IMR-90 (cell line): ENCODE measurements around the gene UGT3A1. TPM values are rescaled to one million over a fixed set of nuclear protein-coding genes. Genes with fewer than 3 reads are reported as not detected.

Source experiments
- ATAC-seq: fragments of 200-7000 bp; cut with Tn5 transposase; 2 replicates; pipeline ENCODE4 v1.9.1; 2020; ENCODE audit warnings: low read depth, mild to moderate bottlenecking, moderate library complexity
- BruUV-seq: library from RNA; stranded (reverse); fragments of 400-500 nt; replicated peaks from 2 replicates; lab custom pipeline; 2021; lab: Mats Ljungman, UMichigan
- CTCF ChIA-PET: fragments of 300-600 bp; formaldehyde crosslinking; extraction: SDS; loops from one replicate; lab custom pipeline; 2021; ENCODE audit warnings: antibody characterized with exemption; lab: Yijun Ruan, JAX
- POLR2A ChIA-PET: fragments of 300-600 bp; sonication (Branson Sonifier 250); formaldehyde crosslinking; loops from one replicate; lab custom pipeline; 2022; ENCODE audit warnings: antibody characterized with exemption; ENCODE audit not compliant: unreplicated experiment; lab: Charles Lee
- DNase-seq: peaks from one replicate; pipeline ENCODE4 v3.0.0; 2013
- H2AFZ ChIP-seq: replicated peaks from 2 replicates; pipeline ENCODE3; 2013; ENCODE audit warnings: low read length, mild to moderate bottlenecking; ENCODE audit not compliant: poor library complexity
- H2AK5ac ChIP-seq: 2 replicates; pipeline ENCODE4 v1.6.1; 2013; ENCODE audit warnings: low read depth, low read length, inconsistent platforms
- H2AK9ac ChIP-seq: replicated peaks from 2 replicates; pipeline ENCODE3; 2013; ENCODE audit warnings: mild to moderate bottlenecking, low read depth, low read length, moderate library complexity; ENCODE audit not compliant: poor library complexity
- H2BK120ac ChIP-seq: 2 replicates; pipeline ENCODE4 v1.6.1; 2013; ENCODE audit warnings: low read depth, low read length, inconsistent platforms
- H2BK15ac ChIP-seq: 3 replicates; pipeline ENCODE4 v1.6.1; 2013; ENCODE audit warnings: low read depth, low read length, inconsistent platforms
- H2BK20ac ChIP-seq: 2 replicates; pipeline ENCODE4 v1.6.1; 2013; ENCODE audit warnings: low read depth, mild to moderate bottlenecking, inconsistent platforms, low read length, moderate library complexity
- H2BK5ac ChIP-seq: 2 replicates; pipeline ENCODE4 v1.6.1; 2013; ENCODE audit warnings: mild to moderate bottlenecking, low read depth, low read length, inconsistent platforms; ENCODE audit not compliant: poor library complexity, severe bottlenecking
- H3K14ac ChIP-seq: replicated peaks from 2 replicates; pipeline ENCODE4 v1.6.1; 2013; ENCODE audit warnings: low read depth, low read length, inconsistent platforms
- H3K18ac ChIP-seq: 2 replicates; pipeline ENCODE4 v1.6.1; 2013; ENCODE audit warnings: low read depth, low read length, control low read depth
- H3K23ac ChIP-seq: 2 replicates; pipeline ENCODE4 v1.6.1; 2013; ENCODE audit warnings: low read depth, low read length, inconsistent platforms
- H3K27ac ChIP-seq: 2 replicates; pipeline ENCODE4 v1.5.1; 2013; ENCODE audit warnings: mild to moderate bottlenecking, control low read depth, low read length; ENCODE audit not compliant: insufficient read depth
- H3K27me3 ChIP-seq: 2 replicates; pipeline ENCODE4 v1.6.1; 2013; ENCODE audit warnings: low read length; ENCODE audit not compliant: control insufficient read depth, insufficient read depth
- H3K36me3 ChIP-seq: 2 replicates; pipeline ENCODE4 v1.6.1; 2013; ENCODE audit warnings: low read length, mixed read lengths; ENCODE audit not compliant: control insufficient read depth, insufficient read depth
- H3K4ac ChIP-seq: 2 replicates; pipeline ENCODE4 v1.6.1; 2013; ENCODE audit warnings: low read depth, low read length, inconsistent platforms
- H3K4me1 ChIP-seq: 2 replicates; pipeline ENCODE4 v1.6.1; 2013; ENCODE audit warnings: low read length, mixed read lengths; ENCODE audit not compliant: control insufficient read depth, insufficient read depth
- H3K4me2 ChIP-seq: 2 replicates; pipeline ENCODE4 v1.6.1; 2013; ENCODE audit warnings: low read depth, mild to moderate bottlenecking, control low read depth, low read length, moderate library complexity
- H3K4me3 ChIP-seq: 2 replicates; pipeline ENCODE4 v1.5.1; 2013; ENCODE audit warnings: low read depth, mild to moderate bottlenecking, control low read depth, low read length, moderate library complexity; ENCODE audit not compliant: insufficient read depth
- H3K56ac ChIP-seq: 2 replicates; pipeline ENCODE4 v1.6.1; 2013; ENCODE audit warnings: low read length, inconsistent platforms; ENCODE audit not compliant: insufficient read depth; ENCODE audit errors: extremely low read depth
- H3K79me1 ChIP-seq, 2 experiments: 2 replicates each; pipeline ENCODE4 v1.6.1; 2013; ENCODE audit warnings: low read length in 2 of 2, inconsistent platforms in 1 of 2, low read depth in 1 of 2
- H3K9ac ChIP-seq: 2 replicates; pipeline ENCODE4 v1.6.1; 2013; ENCODE audit warnings: low read depth, low read length, control low read depth
- H3K9me1 ChIP-seq: 2 replicates; pipeline ENCODE4 v1.6.1; 2013; ENCODE audit warnings: low read length, inconsistent platforms; ENCODE audit not compliant: insufficient read depth
- H3K9me3 ChIP-seq: 2 replicates; pipeline ENCODE4 v1.6.1; 2013; ENCODE audit warnings: low read length; ENCODE audit not compliant: control insufficient read depth, insufficient read depth
- H4K20me1 ChIP-seq: 2 replicates; pipeline ENCODE4 v1.6.1; 2013; ENCODE audit warnings: low read length, inconsistent platforms; ENCODE audit not compliant: insufficient read depth
- H4K5ac ChIP-seq: 2 replicates; pipeline ENCODE4 v1.6.1; 2013; ENCODE audit warnings: mild to moderate bottlenecking, low read depth, low read length, control low read depth
- H4K8ac ChIP-seq, 2 experiments: 2 replicates each; pipeline ENCODE4 v1.6.1; 2013; ENCODE audit warnings: low read depth in 2 of 2, low read length in 2 of 2, control low read depth in 1 of 2, inconsistent platforms in 1 of 2
- H4K91ac ChIP-seq: 2 replicates; pipeline ENCODE4 v1.6.1; 2013; ENCODE audit warnings: low read depth, low read length, inconsistent platforms; ENCODE audit not compliant: insufficient read depth
- MAZ ChIP-seq: IDR thresholded peaks from 2 replicates; pipeline ENCODE4 v1.6.1; 2012; ENCODE audit warnings: low read depth, mild to moderate bottlenecking, low read length, improper control_type of control experiment, moderate library complexity, borderline replicate concordance
- WGBS, 2 experiments: methylation state at CpG; one replicate each; pipeline versions ENCODE4 v1.1.5 to v1.1.7; 2013; ENCODE audit warnings: missing lambda C conversion rate in 2 of 2; ENCODE audit not compliant: insufficient read length in 1 of 2; ENCODE audit errors: extremely low coverage in 2 of 2; 5-methylcytosine and 5-hydroxymethylcytosine counted together
- dilution Hi-C: fragments of 300-500 bp; cut with HindIII; formaldehyde crosslinking; loops from one replicate; pipeline ENCODE4 v1.14.3; 2018; ENCODE audit warnings: low sequenced_read_pairs; ENCODE audit not compliant: unreplicated experiment
- in situ Hi-C: fragments of 300-500 bp; cut with MboI; formaldehyde crosslinking; loops from 3 replicates; pipeline ENCODE4 v1.14.3; 2019; ENCODE audit warnings: low sequenced_read_pairs, inconsistent platforms, mixed read lengths
- intact Hi-C: fragments of 100-400 bp; cut with micrococcal nuclease; formaldehyde crosslinking; loops from 2 replicates; pipeline ENCODE4 v1.10.0; 2022
- polyA plus RNA-seq, 3 experiments: library from polyadenylated mRNA; depleted of rRNA; stranded (reverse); fragments of >200 nt; gene quantifications; 2 replicates each; pipeline ENCODE4 v1.2.3, GENCODE V29; 2012; ENCODE audit warnings: low replicate concordance in 1 of 3
- total RNA-seq: library from RNA; depleted of rRNA; stranded (reverse); fragments of >200 nt; gene quantifications from 2 replicates; pipeline ENCODE4 v1.2.3, GENCODE V29; 2012

UGT3A1 gene
- total and polyA plus RNA-seq, 2 of the 4 experiments (the other 2 are of a cell fraction): not detected

- WGBS, 2 experiments: 33% methylated on average over 1 of the region's 1 CpG; no CpG with 5 or more reads in 1 of the 2 experiments
- in situ Hi-C loops (no loop called here), dilution Hi-C loops (no loop called here), intact Hi-C loops (no loop called here)
- no peak overlapping the region for H3K9ac ChIP-seq
- ATAC-seq (no peak), DNase-seq (no peak)
- H4K20me1 ChIP-seq: no peaks in the 10 kb centered on the region
- ChIA-PET POLR2A (no interaction called here), CTCF (no interaction called here)
- no peak overlapping the region for H3K27ac ChIP-seq
- H2AK9ac ChIP-seq: no peak overlapping the region
- no peak overlapping the region for H2BK20ac ChIP-seq
- no peaks in the 10 kb centered on the region for H3K36me3 ChIP-seq
- no peak overlapping the region for H4K91ac ChIP-seq
- no peak overlapping the region for H4K5ac ChIP-seq
- no peak overlapping the region for H2AFZ ChIP-seq
- H3K18ac ChIP-seq: no peak overlapping the region
- no TSS peak for BruUV-seq
- H3K9me1 ChIP-seq: no peaks in the 10 kb centered on the region
- H2BK15ac ChIP-seq: no peak overlapping the region
- no peak overlapping the region for H3K4ac ChIP-seq
- H3K79me1 ChIP-seq: no peaks in the 10 kb centered on the region
- no peak overlapping the region for H3K23ac ChIP-seq
- no peak overlapping the region for H3K14ac ChIP-seq
- H3K4me3 ChIP-seq: no peak overlapping the region
- TF ChIP-seq MAZ: no peak
- no peak overlapping the region for H3K56ac ChIP-seq
- H2BK120ac ChIP-seq: no peak overlapping the region
- H2BK5ac ChIP-seq: no peak overlapping the region
- no peaks in the 10 kb centered on the region for H3K4me1 ChIP-seq
- no peak overlapping the region for H3K4me2 ChIP-seq
- H3K27me3 ChIP-seq: peaks cover 2% of the 10 kb centered on the region; the same call in 1 of the 2 replicates
- H3K9me3 ChIP-seq: no peaks in the 10 kb centered on the region
- no peak overlapping the region for H2AK5ac ChIP-seq
- no peak overlapping the region for H4K8ac ChIP-seq
Observed at GRCh38 chr5:36029914-36030313, 38.7 kb upstream of the UGT3A1 start.
